ENCODE measurements around the gene SPDEF. TPM values are rescaled to one million over a fixed set of nuclear protein-coding genes. Genes with fewer than 3 reads are reported as not detected.

Gene SPDEF
- total and polyA plus RNA-seq, 4 donors = 2.6 to 11.8 (median 7.1) TPM

DNA sequence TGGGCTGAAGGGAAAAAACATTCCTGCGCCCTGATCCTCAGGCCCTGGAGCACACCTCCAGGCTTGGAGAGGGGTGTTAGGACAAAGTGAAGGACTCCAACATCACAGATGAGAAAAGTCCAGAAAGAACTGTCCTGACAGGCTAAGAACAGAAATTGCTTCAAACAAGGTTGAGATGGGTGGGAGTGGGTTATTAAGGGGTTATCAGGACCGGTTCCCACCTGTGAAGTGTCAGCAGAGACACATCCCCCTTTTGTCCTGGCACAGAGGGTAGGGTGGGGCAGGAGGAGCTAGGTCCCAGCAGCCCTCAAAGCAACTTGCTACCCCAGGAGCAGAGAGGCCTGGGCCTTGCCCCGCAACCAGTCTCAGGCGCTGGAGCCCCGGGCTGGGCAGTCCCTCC is 3.5 kb downstream of the SPDEF start:
- H3K4me3 ChIP-seq = no peak overlapping the region
- TF ChIP-seq CTCF (IDR thresholded peaks at IDR 0.05; ENCODE audit: control extremely low read depth, extremely low read depth) = no peak

DNA sequence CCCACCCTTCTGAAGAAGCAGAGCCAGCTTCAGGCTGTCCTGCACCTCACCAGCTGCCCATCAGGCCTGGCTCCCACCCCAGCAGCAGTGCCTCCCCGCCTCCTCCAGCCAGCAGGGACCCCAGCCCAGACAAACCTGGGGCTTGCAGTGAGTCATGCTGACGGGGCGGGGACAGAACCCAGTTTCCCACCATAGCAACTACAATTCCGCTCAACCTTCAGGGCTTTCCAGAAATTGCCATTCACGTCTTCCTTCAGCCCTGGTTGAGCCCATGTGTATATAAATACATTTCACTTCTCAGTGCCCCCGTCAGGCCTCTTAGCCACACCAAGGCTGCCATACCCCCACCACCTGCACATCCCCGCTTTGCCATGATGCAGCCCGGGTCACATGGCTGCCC is 4.4 kb downstream of the SPDEF start:
- WGBS, 2 donors = 96 to 97% methylated on average over 8 of the region's 8 CpGs
- Histone ChIP-seq H3K4me3 (no peak overlapping the region), H3K27me3 (ENCODE audit: control insufficient read depth in 3 of 3, insufficient read depth in 3 of 3, low read length in 2 of 3) (no peaks in the 10 kb centered on the region), H3K27ac (ENCODE audit: low read depth in 1 of 2, low read length in 1 of 2) (no peak overlapping the region), H3K36me3 (ENCODE audit: control insufficient read depth in 4 of 4, insufficient read depth in 4 of 4, low read length in 4 of 4) (no peaks in the 10 kb centered on the region), H3K9ac (ENCODE audit: insufficient read depth in 1 of 2, low read length in 2 of 2) (no peak overlapping the region), H3K4me1 (ENCODE audit: control insufficient read depth in 5 of 5, insufficient read depth in 5 of 5, low read length in 5 of 5) (peaks cover 0 to 10% (median 0%) of the 10 kb centered on the region in 5 donors), H3K9me3 (ENCODE audit: control insufficient read depth in 4 of 4, insufficient read depth in 3 of 4, low read length in 3 of 4) (no peaks in the 10 kb centered on the region)
- no peak for TF ChIP-seq CTCF (IDR thresholded peaks at IDR 0.05; ENCODE audit: control extremely low read depth, extremely low read depth)
- DNase-seq (no peak), ATAC-seq (ENCODE audit: insufficient read depth, low FRiP score) (no peak)

More for the DNA sequence above, 3.5 kb downstream of the SPDEF start:
- Histone ChIP-seq H3K27ac (ENCODE audit: low read depth in 1 of 2, low read length in 1 of 2) (no peak overlapping the region), H3K4me1 (ENCODE audit: control insufficient read depth in 5 of 5, insufficient read depth in 5 of 5, low read length in 5 of 5) (peaks cover 0 to 8% (median 0%) of the 10 kb centered on the region in 5 donors), H3K36me3 (ENCODE audit: control insufficient read depth in 4 of 4, insufficient read depth in 4 of 4, low read length in 4 of 4) (no peaks in the 10 kb centered on the region), H3K27me3 (ENCODE audit: control insufficient read depth in 3 of 3, insufficient read depth in 3 of 3, low read length in 2 of 3) (no peaks in the 10 kb centered on the region), H3K9ac (ENCODE audit: insufficient read depth in 1 of 2, low read length in 2 of 2) (no peak overlapping the region), H3K9me3 (ENCODE audit: control insufficient read depth in 4 of 4, insufficient read depth in 3 of 4, low read length in 3 of 4) (no peaks in the 10 kb centered on the region)
- ATAC-seq (ENCODE audit: insufficient read depth, low FRiP score) (no peak), DNase-seq (no peak)
- 83 to 93% methylated on average over 5 of the region's 5 CpGs for WGBS, 2 donors

DNA sequence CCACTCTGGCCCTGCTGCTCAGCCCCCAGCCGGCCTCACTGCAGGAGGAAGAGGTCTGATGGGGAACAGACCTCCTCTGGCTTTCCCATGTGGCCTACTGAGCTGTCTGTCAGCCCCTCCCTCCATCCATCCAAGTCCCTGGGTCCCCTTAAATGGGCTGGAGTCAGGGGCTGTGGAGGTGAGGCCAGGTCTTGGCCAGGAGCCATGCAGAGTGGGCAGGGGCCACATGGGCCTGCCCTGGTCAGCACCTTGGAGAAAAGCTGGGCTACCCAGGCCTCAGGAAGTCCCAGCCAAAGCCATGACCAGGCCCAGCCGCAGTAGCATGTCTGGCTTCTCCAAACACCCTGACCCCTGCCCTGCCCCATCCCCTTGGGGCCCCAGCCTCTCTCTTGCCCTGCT is 6.3 kb downstream of the SPDEF start:
- ATAC-seq (ENCODE audit: insufficient read depth, low FRiP score) = no peak
- no peaks in the 10 kb centered on the region for H3K36me3 ChIP-seq (ENCODE audit: control insufficient read depth in 4 of 4, insufficient read depth in 4 of 4, low read length in 4 of 4)
- no peaks in the 10 kb centered on the region for H3K27me3 ChIP-seq (ENCODE audit: control insufficient read depth in 3 of 3, insufficient read depth in 3 of 3, low read length in 2 of 3)
- DNase-seq = no peak
- WGBS, 2 donors = 70 to 98% methylated on average over 2 of the region's 2 CpGs
- H3K27ac ChIP-seq (ENCODE audit: low read depth in 1 of 2, low read length in 1 of 2) = no peak overlapping the region
- TF ChIP-seq CTCF (IDR thresholded peaks at IDR 0.05; ENCODE audit: control extremely low read depth, extremely low read depth) = no peak
- no peak overlapping the region for H3K9ac ChIP-seq (ENCODE audit: insufficient read depth in 1 of 2, low read length in 2 of 2)
- peaks cover 0 to 14% (median 5%) of the 10 kb centered on the region in 5 donors for H3K4me1 ChIP-seq (ENCODE audit: control insufficient read depth in 5 of 5, insufficient read depth in 5 of 5, low read length in 5 of 5)
- no peak overlapping the region for H3K4me3 ChIP-seq
- no peaks in the 10 kb centered on the region for H3K9me3 ChIP-seq (ENCODE audit: control insufficient read depth in 4 of 4, insufficient read depth in 3 of 4, low read length in 3 of 4)
